Gastrocnemius medialis (tissue), 4 donors: ENCODE results near the gene GRPR. TPM values are rescaled to one million over a fixed set of nuclear protein-coding genes. Genes with fewer than 3 reads are reported as not detected.

ENCODE experiments used
- ATAC-seq, 2 donors: fragments of 150-250 bp; one replicate each; pipeline ENCODE4 v1.9.1; 2016
- DNase-seq, 2 donors: peaks; one replicate each; pipeline ENCODE4 v3.0.0-alpha.2; 2019
- H3K27ac ChIP-seq, 4 donors: fragments of 200-600 bp; sonication (generic); 1 replicate in 1 of 4; 2 replicates in 3 of 4; pipeline ENCODE4 v1.5.1; 2016 to 2018; ENCODE audit warnings: mild to moderate bottlenecking in 2 of 4, moderate library complexity in 1 of 4
- H3K27me3 ChIP-seq, 3 donors: fragments of 200-600 bp; sonication (generic) in 2 of 3; 1 replicate in 1 of 3; 2 replicates in 2 of 3; pipeline versions ENCODE4 v1.5.1 to v1.6.0; 2016 to 2019; ENCODE audit warnings: mild to moderate bottlenecking in 1 of 3, moderate library complexity in 1 of 3
- H3K36me3 ChIP-seq, 2 donors: fragments of 200-600 bp; sonication (generic) in 1 of 2; one replicate each; pipeline ENCODE4 v1.5.1; 2017 to 2018
- H3K4me1 ChIP-seq, 2 donors: fragments of 200-600 bp; sonication (generic) in 1 of 2; one replicate each; pipeline ENCODE4 v1.5.1; 2016 to 2017; ENCODE audit warnings: mild to moderate bottlenecking in 2 of 2
- H3K4me3 ChIP-seq, 4 donors: fragments of 200-600 bp; sonication (generic) in 3 of 4; 1 replicate in 1 of 4; 2 replicates in 3 of 4; pipeline ENCODE4 v1.5.1; 2016 to 2019; ENCODE audit warnings: mild to moderate bottlenecking in 2 of 4
- H3K9me3 ChIP-seq, 3 donors: fragments of 200-600 bp; sonication (generic) in 2 of 3; 1 replicate in 1 of 3; 2 replicates in 2 of 3; pipeline ENCODE4 v1.5.1; 2016 to 2019
- POLR2A ChIP-seq, 2 donors: fragments of 450-650 bp; IDR thresholded peaks; one replicate each; pipeline ENCODE4 v1.6.1; 2017; ENCODE audit warnings: antibody characterized with exemption in 2 of 2, mild to moderate bottlenecking in 2 of 2, moderate library complexity in 2 of 2
- in situ Hi-C, 4 donors: fragments of 200-750 bp; cut with MboI; loops; one replicate each; pipeline versions ENCODE4 v1.15.0 to v1.8.0; 2017; ENCODE audit warnings: low sequenced_read_pairs in 4 of 4
- intact Hi-C: fragments of 100-400 bp; cut with DNase I; formaldehyde crosslinking; loops from one replicate; pipeline ENCODE4 v1.15.1; 2023; ENCODE audit warnings: low total_unique reads
- total RNA-seq, 4 donors: library from RNA; depleted of rRNA; stranded (reverse); fragments of >200 nt; gene quantifications; one replicate each; pipeline versions ENCODE4 v1.1.0 to v1.2.3, GENCODE V29; 2016
- TF ChIP-seq, protein P1 (sequence below), 5 experiments: fragments of 450-650 bp in 3 of 5; fragments of 200-600 bp in 2 of 5; sonication (generic) in 2 of 5; IDR thresholded peaks in 4 of 5; conservative IDR thresholded peaks in 1 of 5; 1 replicate in 4 of 5; 2 replicates in 1 of 5; pipeline ENCODE4 v1.5.1; 2016 to 2019; ENCODE audit warnings: antibody characterized with exemption in 5 of 5, mild to moderate bottlenecking in 3 of 5, moderate library complexity in 3 of 5

Gene GRPR
- total RNA-seq, 4 donors from 2014 or later, result not detected

DNA sequence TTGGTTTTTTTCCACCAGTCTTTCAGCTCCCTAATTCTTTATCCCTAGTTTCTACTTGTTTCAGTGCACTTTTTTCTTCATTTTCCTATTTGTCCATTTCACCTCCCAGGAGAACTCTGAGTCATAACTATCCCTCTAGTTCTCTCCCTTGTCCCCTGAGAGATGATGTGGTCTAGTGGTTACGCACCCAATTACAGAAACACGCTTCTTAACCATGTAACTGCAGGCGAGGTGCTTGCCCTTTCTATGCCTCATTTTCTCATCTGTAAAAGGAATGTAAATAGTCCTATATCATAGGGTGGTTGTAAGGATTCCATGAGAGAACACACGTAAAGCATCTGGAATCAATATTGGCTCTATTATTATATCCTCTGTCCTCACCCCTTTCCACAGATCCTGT, 8.8 kb upstream of the GRPR start:
- no peak for ATAC-seq
- Histone ChIP-seq H3K36me3 (no peaks in the 10 kb centered on the region), H3K27ac (no peak overlapping the region)

DNA sequence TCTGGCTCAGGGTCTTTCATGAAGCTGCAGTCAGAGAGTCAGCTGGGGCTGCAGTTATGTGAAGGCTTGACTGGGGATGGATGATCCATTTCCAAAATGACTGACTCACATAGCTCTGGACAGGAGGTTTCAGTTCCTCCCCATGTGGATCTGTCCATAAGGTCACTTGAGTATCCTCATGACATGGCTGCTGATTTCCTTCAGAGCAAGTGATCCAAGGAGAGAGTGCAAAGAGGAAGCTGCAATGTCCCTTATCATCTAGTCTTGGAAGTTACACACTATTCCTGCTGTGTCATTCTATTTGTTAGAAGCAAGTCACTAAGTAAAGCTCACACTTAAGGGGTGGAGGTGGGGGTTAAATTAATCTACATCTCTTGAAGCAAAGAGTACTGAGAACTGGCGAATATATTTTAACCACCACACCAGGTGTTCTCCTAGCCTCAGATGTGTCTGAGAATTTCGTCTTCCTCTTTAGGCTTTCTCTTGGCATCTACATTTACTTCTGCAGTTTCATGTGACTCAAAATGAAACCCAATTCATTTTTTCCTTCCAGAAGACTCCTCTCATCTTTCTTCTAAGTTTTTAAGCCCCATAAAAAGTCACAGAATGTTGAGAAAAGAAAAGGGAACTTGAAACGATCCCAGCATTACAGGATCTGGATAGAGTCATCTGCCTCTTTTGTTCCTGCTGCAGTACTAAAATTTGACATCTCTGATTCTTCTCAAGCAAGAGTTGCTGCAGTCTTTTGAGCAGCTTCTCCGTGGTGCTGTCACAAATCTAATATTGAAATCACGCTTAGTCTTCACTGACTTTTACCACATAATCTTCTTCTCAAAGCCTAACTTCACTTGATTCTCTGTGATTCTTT, 3.8 kb upstream of the GRPR start:
- Histone ChIP-seq H3K27me3 (no peaks in the 10 kb centered on the region), H3K9me3 (peaks cover 0 to 3% (median 0%) of the 10 kb centered on the region in 3 donors), H3K27ac (peak overlapping the region in 1 of 4 donors; percentile 10), H3K4me3 (no peak overlapping the region), H3K36me3 (no peaks in the 10 kb centered on the region), H3K4me1 (no peaks in the 10 kb centered on the region)
- DNase-seq (no peak), ATAC-seq (no peak)
- TF ChIP-seq, protein P1, sequence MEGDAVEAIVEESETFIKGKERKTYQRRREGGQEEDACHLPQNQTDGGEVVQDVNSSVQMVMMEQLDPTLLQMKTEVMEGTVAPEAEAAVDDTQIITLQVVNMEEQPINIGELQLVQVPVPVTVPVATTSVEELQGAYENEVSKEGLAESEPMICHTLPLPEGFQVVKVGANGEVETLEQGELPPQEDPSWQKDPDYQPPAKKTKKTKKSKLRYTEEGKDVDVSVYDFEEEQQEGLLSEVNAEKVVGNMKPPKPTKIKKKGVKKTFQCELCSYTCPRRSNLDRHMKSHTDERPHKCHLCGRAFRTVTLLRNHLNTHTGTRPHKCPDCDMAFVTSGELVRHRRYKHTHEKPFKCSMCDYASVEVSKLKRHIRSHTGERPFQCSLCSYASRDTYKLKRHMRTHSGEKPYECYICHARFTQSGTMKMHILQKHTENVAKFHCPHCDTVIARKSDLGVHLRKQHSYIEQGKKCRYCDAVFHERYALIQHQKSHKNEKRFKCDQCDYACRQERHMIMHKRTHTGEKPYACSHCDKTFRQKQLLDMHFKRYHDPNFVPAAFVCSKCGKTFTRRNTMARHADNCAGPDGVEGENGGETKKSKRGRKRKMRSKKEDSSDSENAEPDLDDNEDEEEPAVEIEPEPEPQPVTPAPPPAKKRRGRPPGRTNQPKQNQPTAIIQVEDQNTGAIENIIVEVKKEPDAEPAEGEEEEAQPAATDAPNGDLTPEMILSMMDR (IDR thresholded peaks at IDR 0.05 in 4 of 5, conservative IDR thresholded peaks at IDR 0.05 in 1 of 5), result no peak
- TF ChIP-seq POLR2A (IDR thresholded peaks at IDR 0.05), result no peak
- intact Hi-C loops, result loop anchor here (10.0 kb wide), 1 partner anchor 575 kb away; no protein-coding TSS in a partner anchor
- in situ Hi-C loops, result no loop called here

More for the DNA sequence above, 8.8 kb upstream of the GRPR start:
- no peak for DNase-seq
- in situ Hi-C loops (no loop called here), intact Hi-C loops (no loop called here)
- H3K9me3 ChIP-seq, result peaks cover 0 to 3% (median 0%) of the 10 kb centered on the region in 3 donors
- no peaks in the 10 kb centered on the region for H3K27me3 ChIP-seq
- no peaks in the 10 kb centered on the region for H3K4me1 ChIP-seq
- TF ChIP-seq POLR2A (IDR thresholded peaks at IDR 0.05), result no peak
- TF ChIP-seq, protein P1 (IDR thresholded peaks at IDR 0.05 in 4 of 5, conservative IDR thresholded peaks at IDR 0.05 in 1 of 5), result no peak
- no peak overlapping the region for H3K4me3 ChIP-seq

DNA sequence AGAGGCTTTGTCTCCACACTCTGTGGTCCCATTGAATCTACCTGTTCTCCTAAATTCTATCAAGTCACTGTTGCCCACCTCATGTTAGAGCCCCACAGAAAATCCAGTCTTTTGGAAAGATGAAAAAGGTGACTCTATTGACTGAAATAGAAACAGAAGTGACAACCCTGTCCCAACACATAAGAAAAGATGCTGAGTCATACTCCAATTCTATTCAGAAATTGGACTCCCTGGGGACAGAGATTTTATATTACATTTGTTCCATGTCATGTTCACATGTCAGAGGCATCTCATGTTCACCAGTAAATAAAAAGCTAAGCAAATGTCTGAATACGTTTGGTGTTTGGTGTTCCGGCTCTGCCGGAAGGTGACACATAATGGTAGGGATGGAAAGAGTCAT, 2.9 kb upstream of the GRPR start:
- Histone ChIP-seq H3K9me3 (peaks cover 0 to 3% (median 0%) of the 10 kb centered on the region in 3 donors), H3K27ac (peak overlapping the region in 1 of 4 donors; percentile 10), H3K27me3 (no peaks in the 10 kb centered on the region), H3K4me3 (no peak overlapping the region), H3K4me1 (no peaks in the 10 kb centered on the region), H3K36me3 (no peaks in the 10 kb centered on the region)
- intact Hi-C loops, result loop anchor here (10.0 kb wide), 1 partner anchor 574 kb away; no protein-coding TSS in a partner anchor
- in situ Hi-C loops, result no loop called here
- DNase-seq, result no peak
- peak; percentile 62 to 68 for ATAC-seq
- TF ChIP-seq, protein P1 (IDR thresholded peaks at IDR 0.05 in 4 of 5, conservative IDR thresholded peaks at IDR 0.05 in 1 of 5), result no peak
- no peak for TF ChIP-seq POLR2A (IDR thresholded peaks at IDR 0.05)

DNA sequence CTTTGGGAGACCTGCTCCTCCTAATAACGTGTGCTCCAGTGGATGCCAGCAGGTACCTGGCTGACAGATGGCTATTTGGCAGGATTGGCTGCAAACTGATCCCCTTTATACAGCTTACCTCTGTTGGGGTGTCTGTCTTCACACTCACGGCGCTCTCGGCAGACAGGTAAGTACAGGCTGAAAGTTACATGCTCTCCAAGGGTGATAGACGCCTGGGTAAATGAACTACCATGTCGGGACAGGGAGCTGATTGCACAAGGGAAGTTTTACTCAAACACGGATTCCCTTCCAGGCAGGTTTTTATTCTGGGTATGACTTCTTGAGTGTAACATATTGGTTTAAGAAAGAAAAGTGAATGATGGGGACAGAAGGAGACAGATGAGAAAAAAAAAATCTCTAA, 836 bp downstream of the GRPR start:
- Histone ChIP-seq H3K9me3 (peaks cover 0 to under 1% (median 0%) of the 10 kb centered on the region in 3 donors), H3K4me1 (no peaks in the 10 kb centered on the region), H3K27me3 (no peaks in the 10 kb centered on the region), H3K36me3 (no peaks in the 10 kb centered on the region), H3K4me3 (no peak overlapping the region), H3K27ac (no peak overlapping the region)
- no peak for ATAC-seq
- no peak for DNase-seq
- intact Hi-C loops (loop anchor here (10.0 kb wide), 1 partner anchor 571 kb away; no protein-coding TSS in a partner anchor), in situ Hi-C loops (no loop called here)
- TF ChIP-seq, protein P1 (IDR thresholded peaks at IDR 0.05 in 4 of 5, conservative IDR thresholded peaks at IDR 0.05 in 1 of 5), result no peak
- TF ChIP-seq POLR2A (IDR thresholded peaks at IDR 0.05), result no peak
